ENCODE measurements around the gene UBE2E3. TPM values are rescaled to one million over a fixed set of nuclear protein-coding genes. Genes with fewer than 3 reads are reported as not detected.
"Not testable (repeated sequence)": the region's sequence is repeated elsewhere in the genome, so short reads cannot be mapped to it uniquely, and the experiment has no call there.

The UBE2E3 gene
- total RNA-seq (10 to 100 TPM; 21.2 to 25.2 (median 21.3) TPM), total RNA-seq (9.1 to 22.1 (median 14.2) reads per million in 29 experiments)
- total RNA-seq (2013): 34.6 TPM

GRCh38 chr2:180980106-180980942 lies at the start of gene UBE2E3:
UBE2E3 (plus strand) TSS chr2:180980605; CDS start chr2:180982043, 1,438 bp downstream.
- peaks cover 36 to 46% (median 44%) of the 10 kb centered on the region in 3 donors for H3K4me1 Mint-ChIP-seq
- no peaks in the 10 kb centered on the region for H3K27me3 Mint-ChIP-seq
- H3K9me3 Mint-ChIP-seq: no peaks in the 10 kb centered on the region
- WGBS (ENCODE audit: insufficient coverage): under 1% methylated on average over 99 of the region's 106 CpGs
- peak; percentile 54 to 85 (median 73) for DNase-seq
- H3K4me3 Mint-ChIP-seq: peak within 1 kb of the TSS; percentile 95 to 98 (median 96)
- Histone ChIP-seq H3K4me1 (ENCODE audit: control insufficient read depth in 1 of 2, extremely low read depth in 1 of 2, insufficient read depth in 2 of 2, low read length in 2 of 2) (peaks cover 15 to 25% of the 10 kb centered on the region in 2 experiments), H3K9me3 (no peaks in the 10 kb centered on the region), H3K36me3 (ENCODE audit: control insufficient read depth in 2 of 2, extremely low read depth in 1 of 2, insufficient read depth in 1 of 2, low read length in 1 of 2) (no peaks in the 10 kb centered on the region), H3K4me3 (ENCODE audit: control insufficient read depth in 1 of 2, extremely low read depth in 1 of 2, low read length in 1 of 2) (peak within 1 kb of the TSS; percentile 68 to 96), H3K27me3 (replicated peaks in 1 of 2; ENCODE audit: control insufficient read depth in 2 of 2, extremely low read depth in 1 of 2, insufficient read depth in 2 of 2, low read length in 1 of 2) (no peaks in the 10 kb centered on the region), H3K27ac (ENCODE audit: low read length) (peak within 1 kb of the TSS; percentile 54)
- ChIA-PET POLR2A (interaction anchor here (0.6 kb wide), 3 partner anchors 90 to 219 kb away, joined by 3 to 8 read pairs (median 4); no protein-coding TSS in a partner anchor), CTCF (interaction anchor here (0.5 to 2.3 kb wide), 21 partner anchors 8 to 1634 kb away, joined by 3 to 9 read pairs (median 4); partner anchors contain the start of gene CWC22 (in 1 of the 2))
- peak within 1 kb of the TSS; percentile 93 to 96 for H3K27ac Mint-ChIP-seq
- H3K36me3 Mint-ChIP-seq: peaks cover 9% of the 10 kb centered on the region
- peak; percentile 79 to 84 (median 80) for ATAC-seq (replicated peaks in 1 of 4)

- CTCF ChIA-PET: interaction anchor here in 1 of 2 donors (1.1 kb wide), 1 partner anchor 706 kb away, joined by 3 read pairs; no protein-coding TSS in a partner anchor
- H3K27me3 Mint-ChIP-seq: peaks cover 3 to 13% of the 10 kb centered on the region in 2 donors
- no peaks in the 10 kb centered on the region for H3K36me3 Mint-ChIP-seq
These were observed 48.6 kb upstream of the UBE2E3 start for GRCh38 chr2:180931841-180932240.

GRCh38 chr2:180933332-180933731 lies 47.1 kb upstream of the UBE2E3 start:
- H3K36me3 ChIP-seq (ENCODE audit: control insufficient read depth in 2 of 2, extremely low read depth in 1 of 2, insufficient read depth in 1 of 2, low read length in 1 of 2): no peaks in the 10 kb centered on the region
- no CpG with 5 or more reads among the region's 1 CpG for WGBS (ENCODE audit: insufficient coverage)
- POLR2A ChIA-PET: no interaction called here
- ATAC-seq (replicated peaks in 1 of 4) (no peak), DNase-seq (no peak)
- Mint-ChIP-seq H3K9me3 (no peaks in the 10 kb centered on the region), H3K36me3 (no peaks in the 10 kb centered on the region), H3K27ac (no peak overlapping the region), H3K4me1 (peaks cover 6 to 8% (median 7%) of the 10 kb centered on the region in 3 donors), H3K27me3 (peaks cover 3 to 13% of the 10 kb centered on the region in 2 donors), H3K4me3 (no peak overlapping the region)
- H3K4me3 ChIP-seq (ENCODE audit: control insufficient read depth in 1 of 2, extremely low read depth in 1 of 2, low read length in 1 of 2): no peak overlapping the region
- H3K27ac ChIP-seq (ENCODE audit: low read length): no peak overlapping the region
- no peaks in the 10 kb centered on the region for H3K27me3 ChIP-seq (replicated peaks in 1 of 2; ENCODE audit: control insufficient read depth in 2 of 2, extremely low read depth in 1 of 2, insufficient read depth in 2 of 2, low read length in 1 of 2)
- no peaks in the 10 kb centered on the region for H3K9me3 ChIP-seq
- no peaks in the 10 kb centered on the region for H3K4me1 ChIP-seq (ENCODE audit: control insufficient read depth in 1 of 2, extremely low read depth in 1 of 2, insufficient read depth in 2 of 2, low read length in 2 of 2)
- CTCF ChIA-PET: no interaction called here

More at GRCh38 chr2:180931841-180932240, 48.6 kb upstream of the UBE2E3 start:
- Mint-ChIP-seq H3K4me3 (no peak overlapping the region), H3K9me3 (no peaks in the 10 kb centered on the region), H3K4me1 (no peaks in the 10 kb centered on the region), H3K27ac (no peak overlapping the region)
- ATAC-seq (replicated peaks in 1 of 4) (no peak), DNase-seq (no peak)
- Histone ChIP-seq H3K36me3 (ENCODE audit: control insufficient read depth in 2 of 2, extremely low read depth in 1 of 2, insufficient read depth in 1 of 2, low read length in 1 of 2) (no peaks in the 10 kb centered on the region), H3K4me3 (ENCODE audit: control insufficient read depth in 1 of 2, extremely low read depth in 1 of 2, low read length in 1 of 2) (no peak overlapping the region), H3K27me3 (replicated peaks in 1 of 2; ENCODE audit: control insufficient read depth in 2 of 2, extremely low read depth in 1 of 2, insufficient read depth in 2 of 2, low read length in 1 of 2) (no peaks in the 10 kb centered on the region), H3K27ac (ENCODE audit: low read length) (no peak overlapping the region), H3K4me1 (ENCODE audit: control insufficient read depth in 1 of 2, extremely low read depth in 1 of 2, insufficient read depth in 2 of 2, low read length in 2 of 2) (no peaks in the 10 kb centered on the region), H3K9me3 (no peaks in the 10 kb centered on the region)
- POLR2A ChIA-PET: interaction anchor here in 1 of 2 donors (0.7 kb wide), 1 partner anchor 15 kb away, joined by 3 read pairs; no protein-coding TSS in a partner anchor

GRCh38 chr2:180934911-180935310 lies 45.5 kb upstream of the UBE2E3 start:
- Histone ChIP-seq H3K4me3 (ENCODE audit: control insufficient read depth in 1 of 2, extremely low read depth in 1 of 2, low read length in 1 of 2) (no peak overlapping the region), H3K27me3 (replicated peaks in 1 of 2; ENCODE audit: control insufficient read depth in 2 of 2, extremely low read depth in 1 of 2, insufficient read depth in 2 of 2, low read length in 1 of 2) (no peaks in the 10 kb centered on the region), H3K9me3 (no peaks in the 10 kb centered on the region), H3K4me1 (ENCODE audit: control insufficient read depth in 1 of 2, extremely low read depth in 1 of 2, insufficient read depth in 2 of 2, low read length in 2 of 2) (no peaks in the 10 kb centered on the region), H3K36me3 (ENCODE audit: control insufficient read depth in 2 of 2, extremely low read depth in 1 of 2, insufficient read depth in 1 of 2, low read length in 1 of 2) (no peaks in the 10 kb centered on the region), H3K27ac (ENCODE audit: low read length) (no peak overlapping the region)
- no peak overlapping the region for H3K27ac Mint-ChIP-seq
- no peak overlapping the region for H3K4me3 Mint-ChIP-seq
- no CpG with 5 or more reads among the region's 1 CpG for whole genome bisulfite sequencing (ENCODE audit: insufficient coverage)
- POLR2A ChIA-PET: no interaction called here
- CTCF ChIA-PET: interaction anchor here in 1 of 2 donors (0.6 kb wide), 1 partner anchor 285 kb away, joined by 6 read pairs; no protein-coding TSS in a partner anchor
- H3K36me3 Mint-ChIP-seq: no peaks in the 10 kb centered on the region
- H3K9me3 Mint-ChIP-seq: no peaks in the 10 kb centered on the region
- H3K27me3 Mint-ChIP-seq: peaks cover 6 to 20% of the 10 kb centered on the region in 2 donors
- ATAC-seq (replicated peaks in 1 of 4): no peak
- H3K4me1 Mint-ChIP-seq: peaks cover 8 to 14% (median 10%) of the 10 kb centered on the region in 3 donors
- no peak for DNase-seq

- H3K36me3 Mint-ChIP-seq; H3K4me3 ChIP-seq (ENCODE audit: control insufficient read depth in 1 of 2, extremely low read depth in 1 of 2, low read length in 1 of 2); H3K4me1 ChIP-seq (ENCODE audit: control insufficient read depth in 1 of 2, extremely low read depth in 1 of 2, insufficient read depth in 2 of 2, low read length in 2 of 2); POLR2A ChIA-PET; H3K27me3 ChIP-seq (replicated peaks in 1 of 2; ENCODE audit: control insufficient read depth in 2 of 2, extremely low read depth in 1 of 2, insufficient read depth in 2 of 2, low read length in 1 of 2); H3K9me3 ChIP-seq; H3K36me3 ChIP-seq (ENCODE audit: control insufficient read depth in 2 of 2, extremely low read depth in 1 of 2, insufficient read depth in 1 of 2, low read length in 1 of 2); H3K9me3 Mint-ChIP-seq: not testable (repeated sequence)
- peak overlapping the region in 1 of 2 donors; percentile 76 for H3K27ac Mint-ChIP-seq
- H3K27ac ChIP-seq (ENCODE audit: low read length): peak overlapping the region; percentile 19
- ATAC-seq (replicated peaks in 1 of 4) (peak in 2 of 4 experiments; percentile 71 to 84), DNase-seq (peak in 20 of 35 experiments; percentile 0 to 34 (median 4))
- H3K27me3 Mint-ChIP-seq: peaks cover 9 to 23% of the 10 kb centered on the region in 2 donors
- H3K4me3 Mint-ChIP-seq: peak overlapping the region in 2 of 3 donors; percentile 7 to 51
- CTCF ChIA-PET: interaction anchor here in 1 of 2 donors (1.2 kb wide), 1 partner anchor 43 kb away, joined by 3 read pairs; the partner anchor contains the start of gene UBE2E3
- H3K4me1 Mint-ChIP-seq: peaks cover 8 to 14% (median 10%) of the 10 kb centered on the region in 3 donors
- no CpG with 5 or more reads among the region's 3 CpGs for WGBS (ENCODE audit: insufficient coverage)
These were observed 42.9 kb upstream of the UBE2E3 start for GRCh38 chr2:180937480-180937879.

- H3K27me3 Mint-ChIP-seq: peaks cover 9 to 23% of the 10 kb centered on the region in 2 donors
- peak overlapping the region; percentile 19 for H3K27ac ChIP-seq (ENCODE audit: low read length)
- no peaks in the 10 kb centered on the region for H3K4me1 ChIP-seq (ENCODE audit: control insufficient read depth in 1 of 2, extremely low read depth in 1 of 2, insufficient read depth in 2 of 2, low read length in 2 of 2)
- no peaks in the 10 kb centered on the region for H3K9me3 Mint-ChIP-seq
- DNase-seq: no peak
- H3K27ac Mint-ChIP-seq: no peak overlapping the region
- H3K4me3 ChIP-seq (ENCODE audit: control insufficient read depth in 1 of 2, extremely low read depth in 1 of 2, low read length in 1 of 2): no peak overlapping the region
- H3K27me3 ChIP-seq (replicated peaks in 1 of 2; ENCODE audit: control insufficient read depth in 2 of 2, extremely low read depth in 1 of 2, insufficient read depth in 2 of 2, low read length in 1 of 2): no peaks in the 10 kb centered on the region
- H3K9me3 ChIP-seq: no peaks in the 10 kb centered on the region
- H3K36me3 Mint-ChIP-seq: no peaks in the 10 kb centered on the region
- CTCF ChIA-PET: interaction anchor here in 1 of 2 donors (0.6 to 1.7 kb wide), 3 partner anchors 42 to 404 kb away, joined by 3 to 9 read pairs (median 3); partner anchors contain the start of gene UBE2E3
- H3K4me3 Mint-ChIP-seq: no peak overlapping the region
- POLR2A ChIA-PET: interaction anchor here in 1 of 2 donors (0.6 kb wide), 1 partner anchor 16 kb away, joined by 3 read pairs; no protein-coding TSS in a partner anchor
- peaks cover 8 to 14% (median 10%) of the 10 kb centered on the region in 3 donors for H3K4me1 Mint-ChIP-seq
- no peaks in the 10 kb centered on the region for H3K36me3 ChIP-seq (ENCODE audit: control insufficient read depth in 2 of 2, extremely low read depth in 1 of 2, insufficient read depth in 1 of 2, low read length in 1 of 2)
- no peak for ATAC-seq (replicated peaks in 1 of 4)
These were observed 42.0 kb upstream of the UBE2E3 start for GRCh38 chr2:180938451-180938850.
